Cardiac fibroblast (primary cell): ENCODE results near the gene TGM2.

ENCODE experiments used
- DNase-seq, 2 donors: peaks; one replicate each; pipeline versions ENCODE4 v3.0.0 to v3.0.0-alpha.2; 2010; ENCODE audit warnings: low read depth in 2 of 2
- H3K4me3 ChIP-seq, 2 donors: replicated peaks in 1 of 2; 1 replicate in 1 of 2; 2 replicates in 1 of 2; pipeline ENCODE4 v1.5.1; 2011; ENCODE audit warnings: low read depth in 2 of 2, low read length in 2 of 2, mild to moderate bottlenecking in 2 of 2, moderate library complexity in 1 of 2
- TF ChIP-seq, protein P1 (sequence below): IDR thresholded peaks from one replicate; pipeline ENCODE4 v1.5.1; 2011; ENCODE audit warnings: low read depth, mild to moderate bottlenecking, low read length, inconsistent platforms

The TGM2 gene

DNA sequence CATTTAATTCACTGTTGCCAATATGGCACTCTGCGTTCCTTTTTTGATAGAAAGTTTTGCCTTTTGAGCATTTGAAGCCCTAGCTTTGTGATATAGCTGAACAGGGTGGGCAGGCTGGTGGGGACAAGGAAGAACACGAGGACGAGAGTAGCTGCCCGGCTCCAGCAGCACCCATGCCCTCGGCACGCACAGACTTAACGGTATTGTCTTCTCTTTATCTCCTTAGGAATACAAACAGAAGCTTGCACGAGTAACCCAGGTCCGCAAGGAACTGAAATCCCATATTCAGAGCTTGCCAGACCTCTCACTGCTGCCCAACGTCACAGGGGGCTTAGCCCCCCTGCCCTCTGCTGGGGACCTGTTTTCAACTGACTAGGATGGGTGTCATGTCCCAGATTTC, 75.6 kb downstream of the TGM2 start:
- DNase-seq, result no peak
- H3K4me3 ChIP-seq, result no peak overlapping the region
- TF ChIP-seq, protein P1, sequence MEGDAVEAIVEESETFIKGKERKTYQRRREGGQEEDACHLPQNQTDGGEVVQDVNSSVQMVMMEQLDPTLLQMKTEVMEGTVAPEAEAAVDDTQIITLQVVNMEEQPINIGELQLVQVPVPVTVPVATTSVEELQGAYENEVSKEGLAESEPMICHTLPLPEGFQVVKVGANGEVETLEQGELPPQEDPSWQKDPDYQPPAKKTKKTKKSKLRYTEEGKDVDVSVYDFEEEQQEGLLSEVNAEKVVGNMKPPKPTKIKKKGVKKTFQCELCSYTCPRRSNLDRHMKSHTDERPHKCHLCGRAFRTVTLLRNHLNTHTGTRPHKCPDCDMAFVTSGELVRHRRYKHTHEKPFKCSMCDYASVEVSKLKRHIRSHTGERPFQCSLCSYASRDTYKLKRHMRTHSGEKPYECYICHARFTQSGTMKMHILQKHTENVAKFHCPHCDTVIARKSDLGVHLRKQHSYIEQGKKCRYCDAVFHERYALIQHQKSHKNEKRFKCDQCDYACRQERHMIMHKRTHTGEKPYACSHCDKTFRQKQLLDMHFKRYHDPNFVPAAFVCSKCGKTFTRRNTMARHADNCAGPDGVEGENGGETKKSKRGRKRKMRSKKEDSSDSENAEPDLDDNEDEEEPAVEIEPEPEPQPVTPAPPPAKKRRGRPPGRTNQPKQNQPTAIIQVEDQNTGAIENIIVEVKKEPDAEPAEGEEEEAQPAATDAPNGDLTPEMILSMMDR, result no peak

DNA sequence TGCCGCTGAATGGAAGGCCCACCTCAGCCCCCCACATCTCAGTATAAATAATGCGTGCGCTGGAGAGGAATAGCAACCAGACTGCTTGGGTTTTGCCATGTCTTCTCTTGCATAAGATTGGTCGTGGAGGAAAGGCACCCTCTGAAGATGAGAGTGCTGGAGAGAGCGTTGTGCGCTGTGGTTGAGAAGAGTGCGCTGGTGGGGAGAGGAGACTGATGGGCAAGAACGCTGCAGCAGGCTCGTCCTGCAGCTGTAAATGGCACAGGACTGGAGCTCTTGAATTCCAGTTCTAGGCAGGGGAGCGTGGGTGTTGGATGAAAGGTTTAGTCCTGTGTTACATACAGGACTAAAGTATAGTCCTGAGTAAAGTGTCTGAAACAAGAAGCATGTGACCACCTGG, 80.0 kb downstream of the TGM2 start:
- DNase-seq, result no peak
- TF ChIP-seq, protein P1, result no peak
- H3K4me3 ChIP-seq, result no peak overlapping the region

DNA sequence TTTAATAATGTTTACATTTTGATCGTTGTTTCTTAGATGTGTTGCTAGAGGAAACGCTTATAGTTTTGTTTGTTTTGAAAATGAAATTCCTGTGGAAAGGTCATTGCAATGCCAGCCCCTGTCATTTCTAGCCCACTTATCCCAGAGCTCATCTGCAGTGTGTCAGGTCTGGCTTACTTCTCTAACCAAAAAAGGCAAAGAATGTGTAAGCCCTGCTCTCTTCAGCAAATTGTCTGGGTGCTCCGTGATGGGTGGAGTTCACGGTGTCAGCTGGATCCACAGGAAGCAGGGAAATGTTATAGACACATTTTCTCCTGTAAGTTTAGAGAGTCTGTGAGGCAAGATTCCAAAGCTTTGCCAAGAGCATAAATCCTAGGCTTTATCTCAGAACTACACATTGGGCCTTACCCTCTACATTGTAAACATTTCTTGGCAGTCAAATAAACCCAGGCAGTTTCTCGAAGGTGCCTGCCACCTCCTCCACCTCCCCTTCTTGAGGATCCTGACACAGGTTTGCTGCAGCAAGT, 80.6 kb downstream of the TGM2 start:
- no peak overlapping the region for H3K4me3 ChIP-seq
- TF ChIP-seq, protein P1, result no peak
- peak; percentile 65 to 88 for DNase-seq

DNA sequence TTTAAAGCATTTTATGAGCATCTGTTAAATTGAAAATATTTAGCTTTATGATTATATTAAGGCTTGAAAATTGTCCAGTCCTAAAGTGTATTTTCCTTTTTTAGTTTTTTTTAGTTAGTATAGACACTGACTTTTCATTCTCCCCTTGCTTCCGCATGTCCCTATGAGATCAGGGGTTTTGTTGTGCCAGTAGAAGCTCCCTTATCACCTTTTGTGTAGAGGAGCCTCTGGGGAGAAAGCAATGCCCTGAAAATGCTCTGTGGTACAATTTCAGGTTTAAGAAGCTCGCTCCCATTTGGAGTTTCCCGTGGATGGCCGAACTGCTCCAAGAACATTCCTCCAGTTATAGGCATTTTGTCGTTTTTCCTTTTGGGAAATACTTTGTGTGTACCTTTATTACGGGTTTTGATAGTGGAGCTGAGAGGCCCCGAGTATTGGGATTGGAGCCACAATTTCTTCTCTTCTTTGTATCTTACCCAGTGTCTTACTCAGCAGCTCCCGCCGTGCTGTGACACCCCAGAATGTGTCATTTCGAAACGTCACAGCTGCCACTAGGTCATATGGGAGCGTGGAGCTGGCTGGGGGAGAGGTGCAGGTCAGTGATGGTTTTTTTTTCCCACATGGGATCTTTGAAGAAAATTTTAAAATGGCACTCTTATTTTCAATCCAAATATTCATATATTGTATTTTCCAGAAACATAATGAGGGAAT, 81.6 kb downstream of the TGM2 start:
- TF ChIP-seq, protein P1, result no peak
- DNase-seq, result peak in 1 of 2 donors; percentile 43
- no peak overlapping the region for H3K4me3 ChIP-seq

DNA sequence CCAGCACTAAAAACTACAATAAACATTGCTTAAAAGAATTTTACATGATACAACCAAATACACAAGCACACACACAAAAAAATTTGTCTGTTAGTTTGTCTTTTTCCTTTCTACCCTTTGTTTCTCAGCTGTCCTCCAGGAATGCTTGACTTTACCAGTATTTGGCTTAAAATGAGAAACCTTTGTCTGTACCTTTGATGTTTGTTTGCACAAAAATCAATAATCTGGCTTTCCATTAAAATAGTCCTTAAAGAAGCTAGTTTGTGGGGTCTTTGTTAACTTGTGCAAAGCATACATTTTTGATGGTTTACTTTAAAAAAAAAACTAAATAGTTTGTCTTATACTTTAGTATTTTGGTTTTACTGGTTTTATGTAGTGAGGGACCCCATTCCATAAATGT, 82.2 kb downstream of the TGM2 start:
- no peak for DNase-seq
- TF ChIP-seq, protein P1, result no peak
- H3K4me3 ChIP-seq, result no peak overlapping the region

DNA sequence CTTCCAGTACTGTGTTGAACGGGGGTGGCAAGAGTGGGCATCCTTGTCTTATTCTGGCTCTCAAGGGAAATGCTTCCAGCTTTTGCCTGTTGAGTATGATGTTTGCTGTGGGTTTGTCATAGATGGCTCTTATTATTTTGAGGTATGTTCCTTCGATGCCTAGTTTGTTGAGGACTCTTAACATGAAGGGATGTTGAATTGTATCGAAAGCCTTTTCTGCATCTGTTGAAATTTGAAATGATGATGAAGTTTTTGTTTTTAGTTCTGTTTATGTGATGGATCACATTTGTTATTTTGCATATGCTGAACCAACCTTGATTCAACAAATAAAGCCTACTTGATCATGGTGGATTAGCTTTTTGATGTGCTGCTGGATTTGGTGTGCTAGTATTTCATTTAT, 83.5 kb downstream of the TGM2 start:
- TF ChIP-seq, protein P1, result no peak
- no peak for DNase-seq
- no peak overlapping the region for H3K4me3 ChIP-seq
